GM19240 (cell line): ENCODE results near the gene TPT1.
"Not testable (repeated sequence)": the region's sequence is repeated elsewhere in the genome, so short reads cannot be mapped to it uniquely, and the experiment has no call there.

Experiments used
- DNase-seq: peaks from one replicate; pipeline ENCODE4 v3.0.0; 2011; ENCODE audit warnings: low spot score; ENCODE audit not compliant: insufficient read length

TPT1 gene

GRCh38 chr13:45303026-45303425 is 38.0 kb downstream of the TPT1 start:
- DNase-seq = no peak

GRCh38 chr13:45302507-45302906 is 38.5 kb downstream of the TPT1 start:
- no peak for DNase-seq

DNA sequence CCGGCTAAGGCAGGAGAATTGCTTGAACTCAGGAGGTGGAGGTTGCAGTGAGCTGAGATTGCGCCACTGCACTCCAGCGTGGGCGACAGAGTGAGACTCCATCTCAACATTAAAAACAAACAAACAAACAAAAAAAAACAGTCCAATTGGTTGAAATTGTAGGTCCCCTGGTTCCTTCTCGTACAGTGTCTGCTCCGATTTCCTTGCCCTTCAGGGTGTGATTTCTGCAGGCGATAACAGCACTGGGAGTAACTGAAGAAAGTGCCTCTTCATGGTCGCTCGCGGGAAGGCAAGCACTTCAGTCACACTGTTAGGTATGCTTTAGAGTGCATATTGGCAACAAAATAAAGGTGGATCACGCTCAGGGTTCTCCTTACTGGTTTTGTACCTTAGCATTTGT is 39.7 kb downstream of the TPT1 start:
- DNase-seq = no peak

DNA sequence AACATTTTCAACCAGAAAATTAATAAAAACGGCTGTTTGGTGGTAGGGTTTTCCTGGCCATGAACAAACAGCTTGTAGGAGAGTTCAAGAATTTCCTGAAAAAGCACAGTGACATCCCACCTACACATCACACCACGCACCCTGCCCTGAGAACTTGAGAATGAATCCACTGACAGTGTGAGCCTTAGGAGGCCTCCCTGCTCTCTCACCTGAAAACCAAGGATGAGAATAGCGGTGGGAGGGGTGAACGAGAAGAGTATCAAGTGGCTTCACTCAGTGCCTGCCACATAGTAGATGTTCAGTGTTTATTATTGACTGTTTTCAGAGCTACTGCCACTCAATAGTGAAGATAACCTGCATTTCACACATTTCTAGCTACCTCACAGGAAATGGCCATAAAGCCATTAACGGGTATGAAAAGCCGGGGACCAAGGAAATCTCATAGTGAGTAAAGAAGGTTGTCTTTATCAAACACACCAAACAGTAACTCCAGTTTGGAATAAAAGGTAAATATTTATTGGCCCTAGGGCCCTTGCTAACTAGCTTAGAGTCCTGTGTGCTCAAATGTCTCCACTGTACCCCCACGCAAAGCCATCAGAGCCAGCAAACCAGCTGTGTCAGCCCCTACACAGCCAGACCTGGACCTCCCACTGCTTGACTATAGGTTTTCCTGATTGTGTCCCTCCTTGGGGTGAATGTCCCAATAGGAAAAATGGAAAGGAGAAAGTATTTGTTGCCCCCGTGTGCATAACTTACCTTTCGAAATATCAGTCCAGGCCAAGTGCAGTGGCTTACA is 40.6 kb downstream of the TPT1 start:
- no peak for DNase-seq

GRCh38 chr13:45299194-45299593 is 41.8 kb downstream of the TPT1 start:
- DNase-seq = no peak

GRCh38 chr13:45298550-45298949 is 42.4 kb downstream of the TPT1 start:
- DNase-seq = not testable (repeated sequence)

DNA sequence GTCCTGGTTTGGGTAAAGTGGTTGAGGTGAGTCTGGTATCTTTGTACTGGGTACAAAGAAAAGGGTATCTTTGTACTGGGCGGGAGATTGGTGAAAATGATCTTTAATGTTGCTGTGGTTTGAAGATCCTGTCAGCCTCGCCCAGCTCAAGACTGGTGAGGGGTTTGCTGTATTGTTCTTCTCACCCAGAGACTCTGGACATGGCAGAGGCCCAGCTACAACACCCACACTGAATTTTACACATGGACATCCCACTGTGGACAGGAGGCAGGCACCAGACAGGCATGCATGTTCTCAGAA is 42.8 kb downstream of the TPT1 start:
- no peak for DNase-seq

DNA sequence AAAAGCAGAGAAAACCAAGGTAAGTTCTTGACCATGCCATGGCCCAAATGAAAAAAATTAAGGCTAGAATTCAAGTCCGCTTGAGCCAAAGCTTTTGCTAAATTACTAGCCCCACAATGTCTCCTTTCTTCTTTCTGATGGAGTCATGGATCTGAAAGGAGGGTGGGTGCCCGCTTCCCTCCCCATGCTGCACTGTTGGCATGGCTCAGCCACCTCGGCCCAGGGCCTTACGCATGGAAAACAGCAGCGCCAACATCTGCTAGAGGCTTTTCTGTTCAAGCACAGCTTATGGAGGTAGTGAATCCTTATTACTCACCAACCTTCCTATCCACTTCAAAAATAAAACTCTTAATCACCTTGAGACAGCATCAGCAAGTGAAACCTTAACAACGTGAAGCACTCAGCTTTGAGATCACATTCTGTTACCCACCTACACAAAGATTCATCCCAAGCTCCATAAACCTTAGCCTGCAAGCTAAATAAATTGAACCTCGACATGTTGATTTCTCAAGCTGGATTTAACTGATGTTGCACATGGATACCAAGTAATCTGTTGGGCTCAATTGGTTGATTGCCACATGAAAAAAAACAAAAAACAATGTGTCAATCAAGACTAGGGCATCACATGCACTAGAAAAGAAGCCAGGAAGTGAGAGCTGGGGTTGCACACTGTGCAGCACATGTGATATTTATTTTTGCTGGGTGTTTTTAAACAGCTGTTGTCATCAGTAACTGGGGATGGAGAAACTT is 43.4 kb downstream of the TPT1 start:
- no peak for DNase-seq

DNA sequence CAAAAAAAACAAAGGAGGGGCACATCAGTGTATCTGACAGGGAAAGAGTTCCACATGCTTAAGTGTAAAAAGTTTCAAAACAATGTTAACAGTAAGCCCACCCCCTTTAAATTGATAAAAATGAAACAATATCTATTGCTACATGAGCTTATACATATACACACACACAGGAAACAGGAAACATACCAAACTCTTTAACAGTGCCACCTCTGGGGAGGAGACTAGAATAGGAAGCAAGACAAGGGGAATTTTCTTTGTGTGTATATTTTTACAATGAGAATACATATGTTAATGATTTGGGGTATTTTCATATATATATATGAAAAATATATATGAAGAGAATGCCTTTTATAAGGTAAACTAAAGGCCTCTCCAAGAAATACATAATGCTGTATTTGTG is 44.7 kb downstream of the TPT1 start:
- no peak for DNase-seq

GRCh38 chr13:45295536-45295935 is 45.4 kb downstream of the TPT1 start:
- no peak for DNase-seq

DNA sequence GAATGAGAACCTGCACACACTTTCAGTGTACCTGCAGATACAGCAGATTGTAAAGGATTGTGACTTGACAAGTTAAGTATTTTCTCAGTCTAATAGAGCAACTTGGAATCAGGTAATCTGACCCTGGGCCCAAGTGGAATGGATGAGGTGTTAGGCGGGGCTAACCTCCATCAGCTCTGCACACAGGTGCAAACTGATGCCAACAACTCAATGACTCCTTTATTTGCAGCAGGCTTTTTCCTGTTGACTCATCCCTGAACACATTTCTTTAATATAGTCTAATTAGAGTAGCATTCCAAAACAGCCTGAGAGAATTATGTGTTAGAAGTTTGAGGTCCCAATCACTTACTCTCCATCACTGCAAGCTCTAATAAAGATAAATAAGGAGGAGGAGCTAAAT is 48.8 kb downstream of the TPT1 start:
- DNase-seq = no peak

- no peak for DNase-seq
Measured at GRCh38 chr13:45289936-45290563, 50.9 kb downstream of the TPT1 start.
